Spleen (tissue), 7 donors: ENCODE measurements around the gene ATOSA.

Experiments used
- POLR2A ChIP-seq, 3 donors: fragments of 450-650 bp; IDR thresholded peaks; one replicate each; pipeline ENCODE4 v1.5.1; 2017; ENCODE audit warnings: antibody characterized with exemption in 3 of 3, mild to moderate bottlenecking in 1 of 3
- POLR2AphosphoS5 ChIP-seq, 3 donors: sonication (generic); formaldehyde crosslinking; IDR thresholded peaks; one replicate each; pipeline ENCODE4 v1.5.1; 2017; ENCODE audit warnings: antibody characterized with exemption in 3 of 3
- TF ChIP-seq, protein P1 (sequence below), 11 experiments: fragments of 200-600 bp in 7 of 11; fragments of 450-650 bp in 4 of 11; sonication (generic) in 4 of 11; IDR thresholded peaks in 8 of 11; conservative IDR thresholded peaks in 3 of 11; 1 replicate in 7 of 11; 2 replicates in 4 of 11; pipeline versions ENCODE4 v1.4.0 to v1.8.0; 2016 to 2021; ENCODE audit warnings: antibody characterized with exemption in 11 of 11, inconsistent platforms in 4 of 11, mild to moderate bottlenecking in 1 of 11
- donor health status: DM: no; HTN: no; CAD: no; lungs with moderate emphysema.
- donor health status: DM: no; HTN: no; CAD: no.
- donor health status: DM: no; HTN: no; CAD: no.

DNA sequence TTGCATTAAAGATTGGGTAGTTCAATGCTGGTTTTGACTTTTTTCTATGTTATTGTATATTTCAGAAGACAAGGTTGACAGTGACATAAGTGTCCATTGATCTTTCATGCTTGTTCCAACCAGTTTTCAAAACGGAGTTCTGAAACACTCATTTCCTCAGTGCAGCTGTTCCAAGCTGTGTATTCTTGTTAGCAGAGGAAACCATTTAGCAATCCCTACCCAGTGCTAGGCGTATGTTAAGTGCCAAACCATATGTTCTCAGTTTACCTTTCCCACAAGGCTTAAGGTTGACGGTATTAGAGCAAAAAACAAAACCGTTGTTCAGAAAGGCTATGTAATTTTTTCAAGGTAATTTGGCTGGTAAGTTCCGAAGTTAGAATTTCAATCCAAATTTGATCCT is 9.1 kb downstream of the ATOSA start:
- TF ChIP-seq, protein P1, sequence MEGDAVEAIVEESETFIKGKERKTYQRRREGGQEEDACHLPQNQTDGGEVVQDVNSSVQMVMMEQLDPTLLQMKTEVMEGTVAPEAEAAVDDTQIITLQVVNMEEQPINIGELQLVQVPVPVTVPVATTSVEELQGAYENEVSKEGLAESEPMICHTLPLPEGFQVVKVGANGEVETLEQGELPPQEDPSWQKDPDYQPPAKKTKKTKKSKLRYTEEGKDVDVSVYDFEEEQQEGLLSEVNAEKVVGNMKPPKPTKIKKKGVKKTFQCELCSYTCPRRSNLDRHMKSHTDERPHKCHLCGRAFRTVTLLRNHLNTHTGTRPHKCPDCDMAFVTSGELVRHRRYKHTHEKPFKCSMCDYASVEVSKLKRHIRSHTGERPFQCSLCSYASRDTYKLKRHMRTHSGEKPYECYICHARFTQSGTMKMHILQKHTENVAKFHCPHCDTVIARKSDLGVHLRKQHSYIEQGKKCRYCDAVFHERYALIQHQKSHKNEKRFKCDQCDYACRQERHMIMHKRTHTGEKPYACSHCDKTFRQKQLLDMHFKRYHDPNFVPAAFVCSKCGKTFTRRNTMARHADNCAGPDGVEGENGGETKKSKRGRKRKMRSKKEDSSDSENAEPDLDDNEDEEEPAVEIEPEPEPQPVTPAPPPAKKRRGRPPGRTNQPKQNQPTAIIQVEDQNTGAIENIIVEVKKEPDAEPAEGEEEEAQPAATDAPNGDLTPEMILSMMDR (IDR thresholded peaks at IDR 0.05 in 8 of 11, conservative IDR thresholded peaks at IDR 0.05 in 3 of 11) = no peak
- TF ChIP-seq POLR2AphosphoS5 (IDR thresholded peaks at IDR 0.05) (no peak), POLR2A (IDR thresholded peaks at IDR 0.05) (no peak)
